AG09319 (cell line): ENCODE data around the gene TEAD3.
A peak's percentile ranks its signal among the peaks of the same experiment; 100 is the strongest.

Experiments
- DNase-seq: peaks from one replicate; pipeline ENCODE4 v3.0.0-alpha.2; 2010; ENCODE audit warnings: low read depth; ENCODE audit errors: extremely low read depth
- CTCF ChIP-seq: IDR thresholded peaks from 2 replicates; pipeline ENCODE4 v1.5.1; 2011; ENCODE audit warnings: low read depth, mild to moderate bottlenecking, inconsistent platforms, low read length, moderate library complexity

Gene TEAD3

GRCh38 chr6:35491558-35492257, 5.2 kb downstream of the TEAD3 start:
- DNase-seq, result no peak
- no peak for TF ChIP-seq CTCF

GRCh38 chr6:35490821-35491557, 5.9 kb downstream of the TEAD3 start:
- no peak for DNase-seq
- no peak for TF ChIP-seq CTCF

- no peak for TF ChIP-seq CTCF
- peak; percentile 46 for DNase-seq
Observed at GRCh38 chr6:35489995-35490791, 6.7 kb downstream of the TEAD3 start.

GRCh38 chr6:35489066-35489465, 7.8 kb downstream of the TEAD3 start:
- TF ChIP-seq CTCF, result no peak
- no peak for DNase-seq

- no peak for TF ChIP-seq CTCF
- DNase-seq, result no peak
Observed at GRCh38 chr6:35488517-35488862, 8.4 kb downstream of the TEAD3 start.

- no peak for DNase-seq
Observed at GRCh38 chr6:35487658-35488516, 9.0 kb downstream of the TEAD3 start.

More at GRCh38 chr6:35487658-35488516, 9.0 kb downstream of the TEAD3 start:
- TF ChIP-seq CTCF, result no peak
